ENCODE measurements around the gene BMERB1. TPM values are rescaled to one million over a fixed set of nuclear protein-coding genes. Genes with fewer than 3 reads are reported as not detected.

BMERB1 gene
- total RNA-seq, 1 donor from 2014 or later, result 16.1 TPM

DNA sequence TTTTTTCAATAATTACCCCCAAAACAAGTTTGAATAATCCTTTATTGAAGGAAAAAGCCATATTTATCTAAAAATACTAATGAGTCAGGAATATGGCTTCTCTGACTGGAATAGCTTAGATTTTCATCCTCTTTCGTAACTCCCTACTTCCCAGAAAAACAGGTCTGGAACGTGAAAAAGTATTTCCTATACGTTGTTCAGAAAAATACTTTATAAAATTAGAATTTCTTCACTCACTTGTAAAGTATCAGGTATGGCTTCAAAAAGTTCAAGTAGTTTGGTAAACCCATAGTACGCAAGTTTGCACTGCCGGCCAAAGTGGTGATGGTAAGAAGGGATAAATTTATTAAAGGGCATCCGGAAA is 174.9 kb downstream of the BMERB1 start:
- DNase-seq, result no peak
- TF ChIP-seq, protein P1, sequence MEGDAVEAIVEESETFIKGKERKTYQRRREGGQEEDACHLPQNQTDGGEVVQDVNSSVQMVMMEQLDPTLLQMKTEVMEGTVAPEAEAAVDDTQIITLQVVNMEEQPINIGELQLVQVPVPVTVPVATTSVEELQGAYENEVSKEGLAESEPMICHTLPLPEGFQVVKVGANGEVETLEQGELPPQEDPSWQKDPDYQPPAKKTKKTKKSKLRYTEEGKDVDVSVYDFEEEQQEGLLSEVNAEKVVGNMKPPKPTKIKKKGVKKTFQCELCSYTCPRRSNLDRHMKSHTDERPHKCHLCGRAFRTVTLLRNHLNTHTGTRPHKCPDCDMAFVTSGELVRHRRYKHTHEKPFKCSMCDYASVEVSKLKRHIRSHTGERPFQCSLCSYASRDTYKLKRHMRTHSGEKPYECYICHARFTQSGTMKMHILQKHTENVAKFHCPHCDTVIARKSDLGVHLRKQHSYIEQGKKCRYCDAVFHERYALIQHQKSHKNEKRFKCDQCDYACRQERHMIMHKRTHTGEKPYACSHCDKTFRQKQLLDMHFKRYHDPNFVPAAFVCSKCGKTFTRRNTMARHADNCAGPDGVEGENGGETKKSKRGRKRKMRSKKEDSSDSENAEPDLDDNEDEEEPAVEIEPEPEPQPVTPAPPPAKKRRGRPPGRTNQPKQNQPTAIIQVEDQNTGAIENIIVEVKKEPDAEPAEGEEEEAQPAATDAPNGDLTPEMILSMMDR (IDR thresholded peaks at IDR 0.05), result no peak
- no peaks in the 10 kb centered on the region for H3K9me3 ChIP-seq
- H3K36me3 ChIP-seq, result peaks cover 100% of the 10 kb centered on the region
- ATAC-seq, result no peak
- H3K27ac ChIP-seq, result no peak overlapping the region
- H3K27me3 ChIP-seq (ENCODE audit: low read depth), result no peaks in the 10 kb centered on the region
- H3K4me3 ChIP-seq, result no peak overlapping the region
- peaks cover 12% of the 10 kb centered on the region for H3K4me1 ChIP-seq
- intact Hi-C loops (cut with DNase I), result no loop called here

DNA sequence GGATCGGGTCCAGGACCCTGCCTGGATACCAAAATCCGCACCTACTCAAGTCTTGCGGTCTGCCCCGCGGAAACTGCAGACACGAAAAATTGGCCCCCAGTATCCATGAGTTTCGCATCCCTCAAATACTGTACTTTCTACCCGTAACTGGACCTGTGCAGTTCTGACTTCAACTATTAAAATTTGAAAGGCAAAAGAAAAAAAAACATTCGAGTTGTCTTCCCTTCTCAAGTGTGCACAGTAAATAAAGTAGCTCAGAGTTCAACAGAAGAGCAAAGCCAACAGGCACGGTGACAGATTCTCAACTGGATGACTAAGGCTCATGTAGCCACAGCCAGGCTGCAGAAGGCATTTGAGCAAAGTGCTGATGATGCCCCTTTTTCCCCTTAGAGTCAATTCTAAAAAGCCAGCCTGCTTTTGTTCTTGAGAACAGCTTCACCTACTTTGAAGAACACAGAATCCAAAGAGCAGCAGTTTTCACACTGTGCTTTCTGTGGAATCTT is 176.0 kb downstream of the BMERB1 start:
- Histone ChIP-seq H3K36me3 (peaks cover 100% of the 10 kb centered on the region), H3K4me3 (no peak overlapping the region), H3K9me3 (no peaks in the 10 kb centered on the region), H3K27me3 (ENCODE audit: low read depth) (no peaks in the 10 kb centered on the region), H3K27ac (no peak overlapping the region), H3K4me1 (peaks cover 12% of the 10 kb centered on the region)
- DNase-seq (no peak), ATAC-seq (no peak)
- TF ChIP-seq, protein P1 (IDR thresholded peaks at IDR 0.05), result no peak
- intact Hi-C loops (cut with DNase I), result no loop called here

DNA sequence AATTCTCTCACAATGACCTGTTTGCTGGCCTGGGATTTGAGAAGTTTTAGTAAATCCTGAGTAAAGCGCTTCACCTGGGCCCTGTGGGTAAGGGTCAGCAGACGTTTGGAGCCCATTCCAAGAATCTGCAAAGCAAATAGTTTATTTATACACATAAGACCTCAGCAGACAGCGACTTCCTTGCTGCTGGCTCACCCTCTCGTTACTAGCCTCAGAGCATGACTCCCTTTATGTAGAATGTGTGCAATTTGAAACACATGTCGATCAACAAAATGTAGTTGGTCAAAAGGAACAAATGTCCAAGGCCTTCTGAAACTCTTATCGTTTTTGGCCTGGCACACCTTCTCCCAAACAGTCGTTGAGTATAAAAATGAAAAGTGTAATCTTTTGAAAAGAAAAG is 177.2 kb downstream of the BMERB1 start:
- intact Hi-C loops (cut with DNase I), result no loop called here
- Histone ChIP-seq H3K27me3 (ENCODE audit: low read depth) (no peaks in the 10 kb centered on the region), H3K4me3 (no peak overlapping the region), H3K9me3 (no peaks in the 10 kb centered on the region), H3K36me3 (peaks cover 100% of the 10 kb centered on the region), H3K27ac (no peak overlapping the region), H3K4me1 (peaks cover 12% of the 10 kb centered on the region)
- TF ChIP-seq, protein P1 (IDR thresholded peaks at IDR 0.05), result no peak
- ATAC-seq, result no peak
- no peak for DNase-seq

DNA sequence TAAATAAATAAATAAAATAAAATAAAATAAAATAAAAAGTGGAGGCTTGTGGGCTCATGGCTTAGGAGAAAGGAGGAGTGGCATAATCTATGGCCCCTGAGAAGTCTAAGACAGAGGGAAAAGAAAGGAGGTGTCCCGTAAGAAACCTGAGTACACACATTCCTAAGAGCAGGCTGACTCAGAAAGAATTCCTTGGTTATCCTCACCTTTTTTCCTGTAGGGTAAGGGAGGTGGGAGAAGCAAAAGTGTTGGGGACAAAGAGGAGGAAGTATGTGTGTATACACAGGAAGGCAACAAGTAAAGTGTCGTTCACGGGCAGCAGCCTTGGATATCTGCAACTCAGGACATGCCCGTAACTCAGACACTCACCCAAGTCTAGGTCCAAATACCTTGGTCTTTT is 179.3 kb downstream of the BMERB1 start:
- H3K9me3 ChIP-seq, result no peaks in the 10 kb centered on the region
- intact Hi-C loops (cut with DNase I), result no loop called here

DNA sequence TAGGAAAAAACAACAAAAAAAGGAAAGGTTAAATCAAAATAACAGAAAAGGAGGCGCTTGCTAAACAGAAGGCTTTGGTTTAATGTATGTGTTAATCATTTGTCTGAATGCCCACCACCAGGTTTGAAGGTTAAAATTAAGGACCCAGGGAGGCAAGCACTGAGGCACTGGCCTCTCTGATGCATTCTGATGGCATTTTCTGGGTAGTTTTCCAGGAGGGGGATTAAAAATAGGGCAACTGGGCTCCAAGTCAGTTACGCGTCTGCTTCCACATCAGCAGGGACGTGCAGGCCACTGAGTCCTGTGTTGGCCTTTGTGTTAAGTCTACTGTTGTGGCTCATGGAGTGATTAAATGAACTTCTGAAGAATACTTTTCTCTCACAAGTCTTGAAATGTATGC is 181.6 kb downstream of the BMERB1 start:
- H3K27ac ChIP-seq, result no peak overlapping the region
- no peaks in the 10 kb centered on the region for H3K4me1 ChIP-seq
- H3K9me3 ChIP-seq, result no peaks in the 10 kb centered on the region
- intact Hi-C loops (cut with DNase I), result no loop called here
- H3K36me3 ChIP-seq, result peaks cover 100% of the 10 kb centered on the region
- no peak for DNase-seq
- TF ChIP-seq, protein P1 (IDR thresholded peaks at IDR 0.05), result no peak
- H3K4me3 ChIP-seq, result no peak overlapping the region
- H3K27me3 ChIP-seq (ENCODE audit: low read depth), result no peaks in the 10 kb centered on the region
- ATAC-seq, result no peak

More for the DNA sequence above, 179.3 kb downstream of the BMERB1 start:
- TF ChIP-seq, protein P1 (IDR thresholded peaks at IDR 0.05), result no peak
- Histone ChIP-seq H3K27ac (no peak overlapping the region), H3K27me3 (ENCODE audit: low read depth) (no peaks in the 10 kb centered on the region), H3K4me3 (no peak overlapping the region), H3K4me1 (no peaks in the 10 kb centered on the region), H3K36me3 (peaks cover 100% of the 10 kb centered on the region)
- ATAC-seq (no peak), DNase-seq (no peak)

Measured in lower lobe of right lung (tissue), 2 donors.